EL (cell line): ENCODE measurements around the gene ATP4B.

Source experiments
- DNase-seq: peaks from one replicate; pipeline ENCODE4 v3.0.0-alpha.2; 2016

The ATP4B gene

GRCh38 chr13:113604186-113604585 is 53.8 kb downstream of the ATP4B start:
- DNase-seq, result no peak

- DNase-seq, result no peak
Measured at GRCh38 chr13:113603116-113603710, 54.8 kb downstream of the ATP4B start.

- no peak for DNase-seq
Measured at GRCh38 chr13:113602291-113602988, 55.6 kb downstream of the ATP4B start.

- no peak for DNase-seq
Measured at GRCh38 chr13:113601166-113602070, 56.6 kb downstream of the ATP4B start.

- no peak for DNase-seq
Measured at GRCh38 chr13:113599391-113599790, 58.6 kb downstream of the ATP4B start.
